Measurements from ENCODE around the gene SSR3.
"Not testable (repeated sequence)": the region's sequence is repeated elsewhere in the genome, so short reads cannot be mapped to it uniquely, and the experiment has no call there.

DNA sequence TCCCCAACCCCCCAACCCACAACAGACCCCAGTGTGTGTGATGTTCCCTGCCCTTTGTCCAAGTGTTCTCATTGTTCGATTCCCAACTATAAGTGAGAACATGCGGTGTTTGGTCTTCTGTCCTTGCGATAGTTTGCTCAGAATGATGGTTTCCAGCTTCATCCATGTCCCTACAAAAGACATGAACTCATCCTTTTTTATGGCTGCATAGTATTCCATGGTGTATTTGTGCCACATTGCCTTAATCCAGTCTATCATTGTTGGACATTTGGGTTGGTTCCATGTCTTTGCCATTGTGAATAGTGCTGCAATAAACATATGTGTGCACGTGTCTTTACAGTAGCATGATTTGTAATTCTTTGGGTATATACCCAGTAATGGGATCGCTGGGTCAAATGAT, 34.9 kb upstream of the SSR3 start:
- TF ChIP-seq POLR2AphosphoS5, SPI1 (IDR thresholded peaks at IDR 0.05; ENCODE audit: low read depth, low read length): not testable (repeated sequence)
